GM23338 (cell line): ENCODE measurements around the gene CANT1. TPM values are rescaled to one million over a fixed set of nuclear protein-coding genes. Genes with fewer than 3 reads are reported as not detected.

Experiments
- ATAC-seq: fragments of 200-7000 bp; cut with Tn5 transposase; 3 replicates; pipeline ENCODE4 v1.9.1; 2020
- DNase-seq: peaks from one replicate; pipeline ENCODE4 v3.0.0-alpha.2; 2015; ENCODE audit warnings: low spot score
- H2AFZ ChIP-seq: fragments of 200-600 bp; sonication (generic); 2 replicates; pipeline ENCODE4 v1.8.0; 2016; ENCODE audit warnings: antibody characterized with exemption, mild to moderate bottlenecking, moderate library complexity
- H3F3A ChIP-seq: fragments of 200-600 bp; sonication (generic); replicated peaks from 2 replicates; pipeline ENCODE4 v1.8.0; 2017; ENCODE audit warnings: antibody characterized with exemption, mixed run types, low read depth
- H3K27ac ChIP-seq: fragments of 200-600 bp; sonication (generic); 2 replicates; pipeline ENCODE4 v1.6.1; 2016; ENCODE audit warnings: low read depth
- H3K27me3 ChIP-seq: fragments of 200-600 bp; sonication (generic); 2 replicates; pipeline ENCODE4 v1.8.0; 2016; ENCODE audit warnings: mild to moderate bottlenecking, mixed run types, moderate library complexity; ENCODE audit not compliant: insufficient read depth
- H3K36me3 ChIP-seq: fragments of 200-600 bp; sonication (generic); 2 replicates; pipeline ENCODE4 v1.8.0; 2016; ENCODE audit warnings: mild to moderate bottlenecking; ENCODE audit not compliant: insufficient read depth
- H3K4me1 ChIP-seq: fragments of 200-600 bp; sonication (generic); 2 replicates; pipeline ENCODE4 v1.8.0; 2016; ENCODE audit warnings: mild to moderate bottlenecking, moderate library complexity; ENCODE audit not compliant: insufficient read depth
- H3K4me2 ChIP-seq: fragments of 200-600 bp; sonication (generic); 2 replicates; pipeline ENCODE4 v1.7.1; 2017; ENCODE audit warnings: mixed run types
- H3K4me3 ChIP-seq: fragments of 200-600 bp; sonication (generic); 2 replicates; pipeline ENCODE4 v1.6.1; 2016; ENCODE audit warnings: mixed run types
- H3K79me2 ChIP-seq: fragments of 200-600 bp; sonication (generic); replicated peaks from 2 replicates; pipeline ENCODE4 v1.8.0; 2017; ENCODE audit warnings: mild to moderate bottlenecking; ENCODE audit not compliant: insufficient read depth
- H3K9me2 ChIP-seq: fragments of 200-600 bp; sonication (generic); 2 replicates; pipeline ENCODE4 v1.8.0; 2017; ENCODE audit not compliant: insufficient read depth
- H4K20me1 ChIP-seq: fragments of 200-600 bp; sonication (generic); replicated peaks from 2 replicates; pipeline ENCODE4 v1.8.0; 2017; ENCODE audit warnings: mild to moderate bottlenecking; ENCODE audit not compliant: insufficient read depth
- H3K27ac Mint-ChIP-seq: 2 replicates; pipeline ENCODE4 v1.8.0; 2020; ENCODE audit warnings: inconsistent platforms, mild to moderate bottlenecking, moderate library complexity, mixed read lengths
- H3K27me3 Mint-ChIP-seq: 3 replicates; pipeline ENCODE4 v1.8.0; 2022; ENCODE audit warnings: low read depth, mild to moderate bottlenecking, moderate library complexity, mixed read lengths, inconsistent platforms; ENCODE audit not compliant: insufficient read depth, poor library complexity
- H3K36me3 Mint-ChIP-seq: 3 replicates; pipeline ENCODE4 v1.8.0; 2021; ENCODE audit warnings: low read depth, mild to moderate bottlenecking, inconsistent platforms, moderate library complexity, mixed read lengths
- H3K4me1 Mint-ChIP-seq: 3 replicates; pipeline ENCODE4 v1.8.0; 2020; ENCODE audit warnings: mild to moderate bottlenecking, inconsistent platforms, mixed read lengths
- H3K4me3 Mint-ChIP-seq: 3 replicates; pipeline ENCODE4 v1.8.0; 2021; ENCODE audit warnings: moderate library complexity, mild to moderate bottlenecking, inconsistent platforms, mixed read lengths
- H3K9me3 Mint-ChIP-seq: 3 replicates; pipeline ENCODE4 v1.8.0; 2020; ENCODE audit warnings: moderate library complexity, mild to moderate bottlenecking, inconsistent platforms, mixed read lengths
- CTCF ChIP-seq, 2 experiments: fragments of 200-600 bp in 1 of 2; sonication (generic) in 1 of 2; conservative IDR thresholded peaks; 2 replicates each; pipeline versions ENCODE4 v1.5.1 to v1.6.1; 2016 to 2017; ENCODE audit warnings: antibody characterized with exemption in 2 of 2, low read depth in 2 of 2, mild to moderate bottlenecking in 2 of 2, moderate library complexity in 1 of 2
- EZH2 ChIP-seq: fragments of 200-600 bp; sonication (generic); IDR thresholded peaks from one replicate; pipeline ENCODE4 v1.8.0; 2017; ENCODE audit warnings: antibody characterized with exemption, mild to moderate bottlenecking, low read depth; ENCODE audit not compliant: unreplicated experiment
- JUNB ChIP-seq: IDR thresholded peaks from one replicate; pipeline ENCODE4 v1.6.1; 2016; ENCODE audit warnings: antibody characterized with exemption; ENCODE audit not compliant: unreplicated experiment
- NANOG ChIP-seq: IDR thresholded peaks from 2 replicates; pipeline ENCODE4 v1.6.1; 2016; ENCODE audit warnings: antibody characterized with exemption, borderline replicate concordance
- POLR2AphosphoS5 ChIP-seq: IDR thresholded peaks from 2 replicates; pipeline ENCODE4 v1.6.1; 2016; ENCODE audit warnings: antibody characterized with exemption, low read depth
- ZNF331 ChIP-seq: fragments of 250-450 bp; sonication (Bioruptor Pico); IDR thresholded peaks from 2 replicates; pipeline ENCODE4 v1.5.0; 2020; ENCODE audit warnings: low read depth, mild to moderate bottlenecking, moderate library complexity
- ZNF462 ChIP-seq: fragments of 250-450 bp; sonication (Bioruptor Pico); IDR thresholded peaks from 2 replicates; pipeline ENCODE4 v1.5.0; 2020; ENCODE audit warnings: mild to moderate bottlenecking, moderate library complexity
- polyA plus RNA-seq: library from polyadenylated mRNA; unstranded; fragments of >200 nt; fragmentation: Nextera tagmentation; extraction: Ambion mirVana; gene quantifications from 2 replicates; pipeline ENCODE4 v1.2.1, GENCODE V29; 2016
- total RNA-seq: library from RNA; depleted of rRNA; stranded (reverse); fragments of >200 nt; shearing (Covaris generic); gene quantifications from 2 replicates; pipeline ENCODE4 v1.2.3, GENCODE V29; 2014
- TF ChIP-seq, protein P1 (sequence below): IDR thresholded peaks from 2 replicates; pipeline ENCODE4 v1.6.1; 2016; ENCODE audit warnings: antibody characterized with exemption

The CANT1 gene
- total and polyA plus RNA-seq, 2 experiments from 2014 or later: 5.9 to 38.8 TPM

- Histone ChIP-seq H2AFZ (no peak overlapping the region), H3K36me3 (no peaks in the 10 kb centered on the region), H3K4me2 (no peak overlapping the region), H3K27me3 (peaks cover 14% of the 10 kb centered on the region), H3K4me1 (no peaks in the 10 kb centered on the region), H3K79me2 (0 out of 2 replicates have a peak, but pooled peaks cover 7% of the 10 kb centered on the region), H3F3A (no peaks in the 10 kb centered on the region), H3K4me3 (no peak overlapping the region), H3K9me2 (no peaks in the 10 kb centered on the region), H4K20me1 (peaks cover 7% of the 10 kb centered on the region), H3K27ac (no peak overlapping the region)
- H3K9me3 Mint-ChIP-seq: no peaks in the 10 kb centered on the region
- H3K4me1 Mint-ChIP-seq: no peaks in the 10 kb centered on the region; the same call in 2 of the 3 replicates
- no peak for ATAC-seq
- H3K36me3 Mint-ChIP-seq: peaks cover 35% of the 10 kb centered on the region
- no peak overlapping the region for H3K27ac Mint-ChIP-seq
- H3K27me3 Mint-ChIP-seq: peaks cover 37% of the 10 kb centered on the region
- no peak for DNase-seq
- H3K4me3 Mint-ChIP-seq: no peak overlapping the region
- no peak for TF ChIP-seq ZNF462 (CRISPR knock-in tag)
- no peak for TF ChIP-seq NANOG
- TF ChIP-seq POLR2AphosphoS5: no peak
- no peak for TF ChIP-seq EZH2
These were observed 11.7 kb downstream of the CANT1 start for GRCh38 chr17:78997881-78998280.

- H3K4me2 ChIP-seq: no peak overlapping the region
- peaks cover 10% of the 10 kb centered on the region for H4K20me1 ChIP-seq
- 0 out of 2 replicates have a peak, but pooled peaks cover under 1% of the 10 kb centered on the region for H3K79me2 ChIP-seq
- Mint-ChIP-seq H3K27ac (no peak overlapping the region), H3K27me3 (peaks cover 31% of the 10 kb centered on the region), H3K36me3 (peaks cover 33% of the 10 kb centered on the region), H3K4me3 (no peak overlapping the region), H3K4me1 (no peaks in the 10 kb centered on the region; the same call in 2 of the 3 replicates), H3K9me3 (no peaks in the 10 kb centered on the region)
- no peak for ATAC-seq
- no peaks in the 10 kb centered on the region for H3K36me3 ChIP-seq
- no peak overlapping the region for H3K4me3 ChIP-seq
- no peak overlapping the region for H3K27ac ChIP-seq
- no peaks in the 10 kb centered on the region for H3F3A ChIP-seq
- H3K9me2 ChIP-seq: no peaks in the 10 kb centered on the region
- peaks cover 8% of the 10 kb centered on the region for H3K27me3 ChIP-seq
- no peaks in the 10 kb centered on the region for H3K4me1 ChIP-seq
- DNase-seq: no peak
- H2AFZ ChIP-seq: no peak overlapping the region
- no peak for TF ChIP-seq CTCF (conservative IDR thresholded peaks at IDR 0.05; ENCODE audit: low read depth in 2 of 2)
- TF ChIP-seq, protein P1, sequence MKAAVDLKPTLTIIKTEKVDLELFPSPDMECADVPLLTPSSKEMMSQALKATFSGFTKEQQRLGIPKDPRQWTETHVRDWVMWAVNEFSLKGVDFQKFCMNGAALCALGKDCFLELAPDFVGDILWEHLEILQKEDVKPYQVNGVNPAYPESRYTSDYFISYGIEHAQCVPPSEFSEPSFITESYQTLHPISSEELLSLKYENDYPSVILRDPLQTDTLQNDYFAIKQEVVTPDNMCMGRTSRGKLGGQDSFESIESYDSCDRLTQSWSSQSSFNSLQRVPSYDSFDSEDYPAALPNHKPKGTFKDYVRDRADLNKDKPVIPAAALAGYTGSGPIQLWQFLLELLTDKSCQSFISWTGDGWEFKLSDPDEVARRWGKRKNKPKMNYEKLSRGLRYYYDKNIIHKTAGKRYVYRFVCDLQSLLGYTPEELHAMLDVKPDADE: no peak
- no peak for TF ChIP-seq ZNF331 (CRISPR knock-in tag)
- TF ChIP-seq JUNB: no peak
These were observed 12.3 kb downstream of the CANT1 start for GRCh38 chr17:78997231-78997741.
